A549 treated with CpdA at 1 μM for 4 hours (cell line): ENCODE measurements around the gene CHID1. TPM values are rescaled to one million over a fixed set of nuclear protein-coding genes. Genes with fewer than 3 reads are reported as not detected.

Source experiments
- total RNA-seq: library from RNA; stranded (reverse); fragments of 200-300 nt; extraction: Qiagen RNA extraction; gene quantifications from 5 replicates; pipeline ENCODE4 v1.2.3, GENCODE V29; 2022; ENCODE audit warnings: low read depth

Gene CHID1
- 70.7 to 81.3 TPM (median 76.3 TPM) in 5 replicates for total RNA-seq

DNA sequence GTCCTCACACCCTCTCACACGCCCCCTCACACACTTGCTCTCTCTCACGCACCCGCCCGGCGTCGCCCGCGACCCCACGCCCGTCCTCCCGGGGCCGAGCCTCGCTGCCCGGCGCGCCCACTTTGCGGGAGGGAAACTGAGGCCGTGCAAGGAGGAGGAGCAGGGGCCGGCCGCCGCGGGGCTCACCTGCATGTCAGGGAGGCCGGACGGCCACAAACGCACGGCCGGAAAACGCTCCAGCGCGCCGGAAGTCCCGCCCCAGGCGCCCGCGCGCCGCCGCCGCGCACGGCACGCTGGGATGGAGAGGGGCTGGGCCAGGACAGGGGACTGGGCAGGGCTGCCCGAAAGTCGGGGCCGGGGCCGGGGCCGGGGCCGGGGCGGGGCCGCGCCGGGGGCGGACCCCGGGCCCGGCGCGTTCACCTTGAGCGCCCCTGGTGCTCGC, at the start of gene CHID1:
Gene CHID1, minus strand, starts transcription at position 222 of the 442 bp plus-strand sequence. CDS start 5,994 bp downstream, outside the sequence.

DNA sequence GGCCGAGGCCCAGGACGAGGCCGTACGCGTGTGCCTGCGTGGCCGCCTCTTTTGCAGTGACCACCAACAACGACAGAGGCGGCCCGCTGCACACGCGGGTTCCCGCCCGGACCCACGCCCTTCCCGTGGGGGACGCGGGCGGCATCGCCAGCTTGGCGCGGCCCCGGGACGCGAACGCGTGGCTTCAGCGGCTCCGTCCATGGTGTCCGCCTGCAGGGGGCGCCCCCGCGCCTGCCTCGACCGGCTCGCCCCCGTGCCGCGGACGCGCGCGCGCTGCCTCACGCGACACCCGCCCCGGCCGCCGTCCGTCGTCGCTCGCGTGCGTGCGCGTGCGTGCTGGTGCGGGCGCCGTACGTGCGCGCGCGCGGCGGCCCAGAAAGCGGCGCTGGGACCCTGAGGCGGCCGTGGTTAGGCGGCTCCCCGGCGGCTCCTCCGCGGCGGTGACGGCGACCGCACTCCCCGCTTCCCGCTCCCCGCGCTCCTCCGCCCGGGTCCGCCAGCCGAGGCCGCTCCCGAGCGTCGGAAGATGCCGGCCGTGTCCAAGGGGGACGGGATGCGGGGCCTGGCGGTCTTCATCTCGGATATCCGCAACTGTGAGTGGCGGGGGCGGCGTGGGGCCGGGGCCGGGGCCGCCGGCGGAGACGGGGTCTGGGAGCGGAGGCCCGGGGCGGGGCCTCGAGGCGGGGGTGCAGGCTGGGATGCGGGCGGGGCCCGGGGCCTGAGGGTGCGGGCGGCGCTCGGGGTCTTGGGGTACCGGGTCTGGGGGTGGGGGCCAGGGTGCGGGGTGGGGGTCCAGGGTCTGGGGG, 15.1 kb upstream of the CHID1 start, which contains the start of gene AP2A2:
Gene AP2A2, plus strand, starts transcription at position 375 of the 806 bp plus-strand sequence. Its CDS starts 152 bp downstream, at position 527.

DNA sequence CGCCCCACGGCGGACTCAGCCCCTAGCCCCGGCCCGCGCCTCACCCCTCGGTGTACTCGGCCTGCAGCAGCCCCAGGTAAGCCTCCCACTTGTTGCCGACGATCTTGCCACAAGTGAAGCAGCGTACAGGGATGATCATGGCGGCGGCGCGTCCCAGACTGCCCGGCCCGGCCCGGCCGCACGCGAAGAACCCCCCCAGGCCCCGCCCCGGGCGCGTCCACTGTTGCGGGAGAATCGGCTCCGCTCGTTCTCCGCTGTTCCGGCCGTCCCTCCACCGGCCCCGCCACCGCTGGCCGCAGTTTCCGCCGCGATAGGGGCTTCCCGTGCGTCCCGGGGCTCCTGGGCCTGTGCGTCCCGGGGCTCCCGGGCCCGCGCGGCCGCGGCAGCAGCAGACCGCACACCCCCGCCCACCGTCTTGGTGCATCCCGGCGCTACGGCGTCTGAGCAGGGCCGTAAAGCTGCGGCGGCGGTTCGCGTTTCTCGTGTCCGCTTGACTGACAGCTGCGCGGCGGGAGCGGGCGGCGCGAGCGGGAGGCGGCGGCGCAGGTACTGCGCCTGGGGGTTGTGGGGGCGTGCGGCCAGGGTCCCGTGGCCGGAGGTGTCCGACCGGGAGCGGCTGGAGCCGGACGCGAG, 68.1 kb downstream of the CHID1 start, which contains the start of the genes POLR2L and TSPAN4:
Gene POLR2L, minus strand, starts transcription at position 160 of the 633 bp plus-strand sequence. Its CDS starts 21 bp downstream, at position 139.
Gene TSPAN4, plus strand, starts transcription at position 483 of the 633 bp plus-strand sequence. CDS start 7,453 bp downstream, outside the sequence.

DNA sequence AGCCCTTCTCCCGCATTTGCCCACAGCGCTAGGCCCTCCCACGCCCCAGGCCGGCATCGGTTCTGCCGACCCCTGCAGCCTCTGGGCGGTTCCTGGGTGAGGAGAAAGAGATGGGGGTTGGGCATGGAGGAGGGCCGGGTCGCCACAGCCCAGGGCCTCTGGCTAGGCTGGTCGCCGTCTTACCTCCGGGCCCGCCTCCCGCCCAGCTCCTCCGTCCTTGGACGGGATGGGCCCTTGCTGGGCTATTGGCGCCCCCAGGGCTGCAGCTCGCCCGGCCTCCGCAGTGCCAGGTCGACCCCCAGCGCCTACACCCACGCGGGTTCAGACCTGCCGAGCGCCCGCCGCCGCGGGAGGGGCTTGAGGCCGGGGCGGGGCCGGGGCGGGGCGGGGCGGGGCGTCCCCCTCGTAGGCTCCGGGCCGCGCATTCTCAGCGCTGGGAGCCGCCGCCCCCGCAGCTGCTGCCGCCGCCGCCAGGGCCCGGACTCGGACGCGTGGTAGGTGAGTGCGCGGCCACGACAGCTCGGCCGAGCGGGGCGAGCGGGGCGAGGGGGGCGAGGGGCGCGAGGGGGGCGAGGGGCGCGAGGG, 78.0 kb downstream of the CHID1 start, which contains the start of gene CD151:
Gene CD151, plus strand, starts transcription at position 424 of the 585 bp plus-strand sequence. CDS start 3,118 bp downstream, outside the sequence.

DNA sequence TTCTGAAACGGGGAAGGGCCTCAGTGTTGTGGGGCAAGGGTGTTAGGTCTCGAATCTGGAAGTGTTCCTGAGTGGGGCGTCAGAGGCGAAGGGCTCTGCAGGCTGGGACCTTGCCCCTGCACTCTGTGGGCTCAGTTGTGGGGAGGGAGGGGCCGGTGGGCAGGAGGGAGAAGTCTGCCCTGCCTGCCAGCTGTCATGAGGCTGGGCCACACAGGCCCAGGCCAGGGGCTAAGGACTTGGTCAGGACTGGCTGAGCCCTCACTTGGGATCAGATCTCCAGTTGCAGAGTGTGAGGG, 82.8 kb downstream of the CHID1 start, which contains the start of gene CRACR2B:
Gene CRACR2B, plus strand, starts transcription at position 23 of the 296 bp plus-strand sequence. CDS start 689 bp downstream, outside the sequence.

DNA sequence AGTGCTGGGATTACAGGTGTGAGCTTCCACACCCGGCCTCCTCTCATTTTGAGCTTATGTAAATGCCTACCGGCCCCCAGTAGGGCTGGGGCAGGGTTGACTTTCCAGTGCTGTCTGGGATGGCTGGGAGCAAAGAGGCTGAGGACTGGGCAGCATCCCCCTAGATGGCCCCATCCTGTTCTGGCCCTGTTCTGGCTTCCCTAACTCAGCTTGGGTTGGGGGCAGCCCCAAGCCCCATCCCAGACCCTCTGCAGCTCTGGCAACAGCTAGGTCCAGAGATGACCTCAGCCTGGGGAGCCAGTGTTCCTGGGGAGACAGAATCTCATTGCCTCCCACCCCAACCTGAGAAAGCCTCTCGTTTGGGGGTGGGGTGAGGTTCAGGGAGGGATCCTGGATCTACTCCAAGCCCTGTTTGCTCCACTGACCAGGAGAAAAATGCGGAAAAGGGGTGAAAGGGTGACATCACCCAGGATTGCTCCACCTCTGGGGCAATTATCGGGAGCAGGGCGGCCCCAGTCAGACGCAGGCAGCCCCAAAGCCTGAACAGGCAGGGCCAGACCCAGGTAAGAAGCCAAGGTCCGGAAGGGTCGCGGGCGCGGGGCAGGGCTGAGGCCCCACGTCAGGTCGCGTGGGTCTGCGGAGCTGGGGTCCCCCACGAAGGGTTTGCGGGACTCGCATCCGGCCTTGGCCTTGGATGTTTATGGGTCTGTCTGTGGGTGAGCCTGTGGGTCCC, 92.0 kb downstream of the CHID1 start, which contains the start of gene PNPLA2:
Gene PNPLA2, plus strand, starts transcription at position 519 of the 733 bp plus-strand sequence. CDS start 805 bp downstream, outside the sequence.

Other genes starting within 250 kb of the CHID1 start
- gene DEAF1, start 215.6 kb downstream of the CHID1 start, total RNA-seq, result 25.7 to 36.7 TPM (median 34.9 TPM) in 5 replicates
- gene TMEM80, start 215.0 kb downstream of the CHID1 start, total RNA-seq, result 8.9 to 11.1 TPM (median 10.7 TPM) in 5 replicates
- 78.2 to 132 TPM (median 114 TPM) in 5 replicates for gene EPS8L2, start 204.6 kb downstream of the CHID1 start, total RNA-seq
- gene TALDO1, start 163.3 kb downstream of the CHID1 start, total RNA-seq, result 415 to 447 TPM (median 432 TPM) in 5 replicates
- gene GATD1, start 133.3 kb downstream of the CHID1 start, total RNA-seq, result 38.5 to 51.7 TPM (median 45.2 TPM) in 5 replicates
- gene CEND1, start 120.7 kb downstream of the CHID1 start, total RNA-seq, result 1.6 to 1.8 TPM (median 1.7 TPM) in 5 replicates
- gene SLC25A22, start 112.5 kb downstream of the CHID1 start, total RNA-seq, result 23.3 to 38.0 TPM (median 36.9 TPM) in 5 replicates
- 8.7 to 15.1 TPM (median 14.5 TPM) in 5 replicates for gene PIDD1, start 105.6 kb downstream of the CHID1 start, total RNA-seq
- 1,534 to 2,430 TPM (median 2,343 TPM) in 5 replicates for gene RPLP2, start 100.8 kb downstream of the CHID1 start, total RNA-seq
- 33.3 to 63.5 TPM (median 54.2 TPM) in 5 replicates for gene PNPLA2, start 91.9 kb downstream of the CHID1 start, total RNA-seq
- gene CRACR2B, start 82.9 kb downstream of the CHID1 start, total RNA-seq, result 2.1 to 4.9 TPM (median 3.6 TPM) in 5 replicates
- gene CD151, start 77.9 kb downstream of the CHID1 start, total RNA-seq, result 725 to 823 TPM (median 751 TPM) in 5 replicates
- gene POLR2L, start 68.3 kb downstream of the CHID1 start, total RNA-seq, result 565 to 731 TPM (median 616 TPM) in 5 replicates
- 117 to 183 TPM (median 173 TPM) in 5 replicates for gene TSPAN4, start 68.0 kb downstream of the CHID1 start, total RNA-seq
- gene AP2A2, start 15.1 kb upstream of the CHID1 start, total RNA-seq, result 32.1 to 39.7 TPM (median 36.5 TPM) in 5 replicates
- under 0.01 to 0.01 TPM in 2 of 5 replicates, not detected in the others for gene MUC6, start 125.9 kb upstream of the CHID1 start, total RNA-seq
- 0.09 to 0.54 TPM (median 0.21 TPM) in 5 replicates for gene MUC2, start 164.1 kb upstream of the CHID1 start, total RNA-seq
- 3.2 to 4.5 TPM (median 4.1 TPM) in 5 replicates for gene MUC5AC, start 247.1 kb upstream of the CHID1 start, total RNA-seq